C4-2B (cell line): ENCODE data around the gene NAA15.

Source experiments
- CTCF ChIP-seq: fragments of 450-650 bp; conservative IDR thresholded peaks from 2 replicates; pipeline ENCODE4 v1.5.1; 2017; ENCODE audit warnings: mild to moderate bottlenecking
- ZFX ChIP-seq: fragments of 450-650 bp; IDR thresholded peaks from 2 replicates; pipeline ENCODE4 v1.6.1; 2017

- no peak for TF ChIP-seq CTCF
- TF ChIP-seq ZFX, result no peak
Observed at GRCh38 chr4:139299536-139299935, 1.8 kb upstream of the NAA15 start.
